HUES48 (cell line): Measurements from ENCODE around the gene PBRM1.

Experiments used
- H3K27ac ChIP-seq: one replicate; pipeline ENCODE4 v1.7.0; 2013; ENCODE audit warnings: low read depth, low read length, inconsistent platforms
- H3K27me3 ChIP-seq: 2 replicates; pipeline ENCODE4 v1.6.1; 2013; ENCODE audit warnings: mild to moderate bottlenecking, low read length; ENCODE audit not compliant: control insufficient read depth, insufficient read depth
- H3K36me3 ChIP-seq: 2 replicates; pipeline ENCODE4 v1.6.1; 2013; ENCODE audit warnings: low read length; ENCODE audit not compliant: control insufficient read depth, insufficient read depth
- H3K4me1 ChIP-seq: 2 replicates; pipeline ENCODE4 v1.6.1; 2013; ENCODE audit warnings: mild to moderate bottlenecking, low read length; ENCODE audit not compliant: control insufficient read depth, insufficient read depth
- H3K4me3 ChIP-seq: 2 replicates; pipeline ENCODE4 v1.5.1; 2013; ENCODE audit warnings: mild to moderate bottlenecking, low read depth, low read length
- H3K9ac ChIP-seq: 2 replicates; pipeline ENCODE4 v1.6.1; 2013; ENCODE audit warnings: mild to moderate bottlenecking, low read depth, low read length, moderate library complexity
- H3K9me3 ChIP-seq: 2 replicates; pipeline ENCODE4 v1.6.1; 2013; ENCODE audit warnings: low read length; ENCODE audit not compliant: control insufficient read depth, insufficient read depth

The PBRM1 gene

GRCh38 chr3:52521488-52521824 lies 164.3 kb downstream of the PBRM1 start:
- Histone ChIP-seq H3K4me1 (no peaks in the 10 kb centered on the region), H3K9ac (no peak overlapping the region), H3K9me3 (no peaks in the 10 kb centered on the region), H3K27ac (no peak overlapping the region), H3K36me3 (peaks cover 32% of the 10 kb centered on the region), H3K4me3 (no peak overlapping the region), H3K27me3 (peaks cover 8% of the 10 kb centered on the region; the same call in 1 of the 2 replicates)

- Histone ChIP-seq H3K27me3 (peaks cover 8% of the 10 kb centered on the region; the same call in 1 of the 2 replicates), H3K27ac (no peak overlapping the region), H3K4me3 (no peak overlapping the region), H3K36me3 (peaks cover 27% of the 10 kb centered on the region), H3K9me3 (no peaks in the 10 kb centered on the region), H3K9ac (no peak overlapping the region), H3K4me1 (no peaks in the 10 kb centered on the region)
Observed at GRCh38 chr3:52520716-52521487, 164.8 kb downstream of the PBRM1 start.

GRCh38 chr3:52520141-52520667 lies 165.5 kb downstream of the PBRM1 start:
- no peaks in the 10 kb centered on the region for H3K4me1 ChIP-seq
- no peaks in the 10 kb centered on the region for H3K9me3 ChIP-seq
- no peak overlapping the region for H3K9ac ChIP-seq
- peaks cover 8% of the 10 kb centered on the region; the same call in 1 of the 2 replicates for H3K27me3 ChIP-seq
- no peak overlapping the region for H3K27ac ChIP-seq
- no peak overlapping the region for H3K4me3 ChIP-seq
- H3K36me3 ChIP-seq = peaks cover 20% of the 10 kb centered on the region

GRCh38 chr3:52519445-52520140 lies 166.1 kb downstream of the PBRM1 start:
- H3K4me3 ChIP-seq = no peak overlapping the region; the same call in 1 of the 2 replicates
- no peak overlapping the region for H3K27ac ChIP-seq
- peaks cover 8% of the 10 kb centered on the region; the same call in 1 of the 2 replicates for H3K27me3 ChIP-seq
- H3K9me3 ChIP-seq = no peaks in the 10 kb centered on the region
- no peaks in the 10 kb centered on the region for H3K4me1 ChIP-seq
- peaks cover 15% of the 10 kb centered on the region for H3K36me3 ChIP-seq
- H3K9ac ChIP-seq = no peak overlapping the region

GRCh38 chr3:52518723-52519444 lies 166.8 kb downstream of the PBRM1 start:
- H3K4me3 ChIP-seq = peak overlapping the region; percentile 43; the same call in 1 of the 2 replicates
- H3K27me3 ChIP-seq = peaks cover 8% of the 10 kb centered on the region; the same call in 1 of the 2 replicates
- no peak overlapping the region for H3K9ac ChIP-seq
- H3K9me3 ChIP-seq = no peaks in the 10 kb centered on the region
- no peaks in the 10 kb centered on the region for H3K4me1 ChIP-seq
- H3K27ac ChIP-seq = no peak overlapping the region
- peaks cover 8% of the 10 kb centered on the region for H3K36me3 ChIP-seq

- Histone ChIP-seq H3K9ac (no peak overlapping the region), H3K27me3 (peaks cover 8% of the 10 kb centered on the region; the same call in 1 of the 2 replicates), H3K4me3 (peak overlapping the region; percentile 43; the same call in 1 of the 2 replicates), H3K9me3 (no peaks in the 10 kb centered on the region), H3K36me3 (peaks cover under 1% of the 10 kb centered on the region; the same call in 1 of the 2 replicates), H3K4me1 (no peaks in the 10 kb centered on the region), H3K27ac (no peak overlapping the region)
Observed at GRCh38 chr3:52517796-52518722, 167.7 kb downstream of the PBRM1 start.

- no peak overlapping the region for H3K4me3 ChIP-seq
- H3K36me3 ChIP-seq = no peaks in the 10 kb centered on the region
- no peak overlapping the region for H3K27ac ChIP-seq
- no peak overlapping the region for H3K9ac ChIP-seq
- peaks cover 8% of the 10 kb centered on the region; the same call in 1 of the 2 replicates for H3K27me3 ChIP-seq
- H3K4me1 ChIP-seq = no peaks in the 10 kb centered on the region
- H3K9me3 ChIP-seq = no peaks in the 10 kb centered on the region
Observed at GRCh38 chr3:52516509-52517195, 169.1 kb downstream of the PBRM1 start.

GRCh38 chr3:52515192-52515591 lies 170.5 kb downstream of the PBRM1 start:
- H3K9ac ChIP-seq = no peak overlapping the region
- H3K27me3 ChIP-seq = peaks cover 8% of the 10 kb centered on the region; the same call in 1 of the 2 replicates
- H3K27ac ChIP-seq = no peak overlapping the region
- H3K4me1 ChIP-seq = no peaks in the 10 kb centered on the region
- H3K36me3 ChIP-seq = no peaks in the 10 kb centered on the region
- H3K9me3 ChIP-seq = no peaks in the 10 kb centered on the region
- no peak overlapping the region for H3K4me3 ChIP-seq

- Histone ChIP-seq H3K9me3 (no peaks in the 10 kb centered on the region), H3K4me3 (no peak overlapping the region), H3K9ac (no peak overlapping the region), H3K27ac (no peak overlapping the region), H3K4me1 (no peaks in the 10 kb centered on the region), H3K27me3 (peaks cover 8% of the 10 kb centered on the region; the same call in 1 of the 2 replicates), H3K36me3 (no peaks in the 10 kb centered on the region)
Observed at GRCh38 chr3:52514576-52514975, 171.1 kb downstream of the PBRM1 start.
